DMS53 treated with DMSO at 0.1 percent for 48 hours (cell line): Measurements from ENCODE around the gene AHI1.
A peak's percentile ranks its signal among the peaks of the same experiment; 100 is the strongest.
"Not testable (repeated sequence)": the region's sequence is repeated elsewhere in the genome, so short reads cannot be mapped to it uniquely, and the experiment has no call there.

Experiments used
- DNase-seq: peaks from one replicate; lab custom pipeline; 2025; ENCODE audit not compliant: unreplicated experiment; lab: John Stamatoyannopoulos, UW

AHI1 gene

GRCh38 chr6:135506270-135506997 lies 8.9 kb upstream of the AHI1 start:
- peak; percentile 22 for DNase-seq

DNA sequence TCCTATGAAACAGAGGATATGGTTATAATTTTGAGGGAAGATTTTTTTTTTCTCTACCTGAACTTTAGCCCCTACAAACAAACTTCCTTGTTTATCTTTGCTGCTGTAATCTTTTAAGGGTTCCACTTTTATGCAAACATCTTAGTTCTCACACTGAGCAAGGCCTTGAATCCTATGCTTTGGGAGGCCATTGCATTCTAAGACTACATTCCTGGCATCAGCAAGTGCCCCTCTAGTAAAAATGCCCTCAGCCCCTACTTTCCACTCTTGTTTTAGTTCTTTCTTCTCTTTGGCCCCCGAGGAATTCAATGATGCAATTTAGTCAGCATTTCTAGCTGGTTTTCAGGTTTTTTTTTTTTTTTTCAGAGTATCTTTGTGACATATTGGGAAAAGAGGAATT lies 8.1 kb upstream of the AHI1 start:
- no peak for DNase-seq

GRCh38 chr6:135505222-135505621 lies 7.7 kb upstream of the AHI1 start:
- no peak for DNase-seq

GRCh38 chr6:135504734-135505133 lies 7.2 kb upstream of the AHI1 start:
- no peak for DNase-seq

GRCh38 chr6:135503703-135504475 lies 6.3 kb upstream of the AHI1 start:
- no peak for DNase-seq

DNA sequence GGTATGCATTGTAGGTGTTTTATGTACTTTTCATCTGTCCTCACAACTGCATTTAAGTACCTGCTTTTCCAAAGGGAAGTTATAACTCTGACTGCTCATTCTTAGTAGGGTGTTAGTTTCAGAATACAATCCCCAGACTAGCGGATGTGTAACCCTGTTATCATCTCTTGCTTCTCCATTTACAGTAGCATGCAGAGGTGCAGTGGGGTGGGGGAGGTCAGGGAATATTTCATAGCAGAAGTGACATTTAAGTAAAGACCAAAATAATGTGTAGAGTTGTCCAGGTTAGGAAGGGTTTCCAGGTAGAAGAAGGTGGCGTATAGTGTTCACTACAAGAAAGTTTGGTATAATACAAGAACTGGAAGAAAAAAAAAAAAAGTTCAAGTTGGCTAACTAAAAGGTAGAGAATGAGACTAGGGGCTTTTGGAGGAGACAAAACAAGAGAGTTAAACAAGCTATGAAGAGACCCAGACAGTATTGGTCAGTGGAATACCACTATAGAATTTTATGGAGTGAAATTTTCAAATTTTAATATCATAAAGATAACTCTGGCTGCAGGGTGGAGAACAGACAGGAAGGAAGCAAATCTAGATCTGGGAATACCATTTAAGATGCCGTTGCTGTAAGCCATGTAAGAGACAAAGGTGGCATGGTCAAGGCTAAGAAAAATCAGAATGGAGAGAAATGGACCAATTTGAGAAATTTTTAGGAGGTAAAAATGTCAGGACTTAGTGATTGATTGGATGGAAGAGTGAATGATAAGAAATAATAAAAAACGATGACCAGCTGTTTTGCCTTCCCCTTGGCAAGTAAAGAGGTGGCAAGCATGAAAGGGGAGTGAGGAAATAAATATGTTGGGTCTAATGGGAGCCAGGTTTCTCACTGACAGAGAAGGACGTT lies 2.2 kb upstream of the AHI1 start:
- no peak for DNase-seq

DNA sequence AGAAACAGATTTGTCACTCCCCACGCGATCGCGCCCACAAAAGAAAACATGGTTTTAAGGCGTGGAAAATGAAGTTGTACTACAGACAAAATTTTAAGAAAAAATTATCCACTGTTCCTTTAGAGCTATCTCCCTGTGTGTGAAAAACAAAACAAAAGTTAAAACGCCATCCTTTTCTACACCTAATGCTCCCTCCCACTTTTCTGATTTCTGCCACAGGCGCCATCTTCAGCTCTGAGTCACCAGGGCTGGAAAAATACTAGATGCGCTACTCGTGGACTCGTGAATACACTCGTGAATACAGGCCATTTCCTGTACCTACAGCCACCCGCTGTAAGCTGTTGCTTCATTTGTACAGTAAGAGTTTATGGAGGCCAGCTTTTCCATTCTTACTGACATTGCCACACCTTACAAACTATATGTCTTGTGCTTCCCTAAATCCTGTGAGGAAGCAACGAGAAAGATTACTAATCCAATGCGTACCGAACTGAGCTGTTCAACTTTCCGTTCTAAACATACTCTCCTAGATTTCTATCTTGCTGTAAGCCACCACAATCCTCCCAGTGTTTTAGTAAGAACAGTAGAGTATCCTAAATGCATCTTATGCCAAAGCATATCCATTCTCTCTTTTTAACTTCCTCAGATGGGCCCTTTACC lies 773 bp upstream of the AHI1 start:
- DNase-seq: peak; percentile 58

- DNase-seq: no peak
Observed at GRCh38 chr6:135496800-135497411, 634 bp downstream of the AHI1 start.

DNA sequence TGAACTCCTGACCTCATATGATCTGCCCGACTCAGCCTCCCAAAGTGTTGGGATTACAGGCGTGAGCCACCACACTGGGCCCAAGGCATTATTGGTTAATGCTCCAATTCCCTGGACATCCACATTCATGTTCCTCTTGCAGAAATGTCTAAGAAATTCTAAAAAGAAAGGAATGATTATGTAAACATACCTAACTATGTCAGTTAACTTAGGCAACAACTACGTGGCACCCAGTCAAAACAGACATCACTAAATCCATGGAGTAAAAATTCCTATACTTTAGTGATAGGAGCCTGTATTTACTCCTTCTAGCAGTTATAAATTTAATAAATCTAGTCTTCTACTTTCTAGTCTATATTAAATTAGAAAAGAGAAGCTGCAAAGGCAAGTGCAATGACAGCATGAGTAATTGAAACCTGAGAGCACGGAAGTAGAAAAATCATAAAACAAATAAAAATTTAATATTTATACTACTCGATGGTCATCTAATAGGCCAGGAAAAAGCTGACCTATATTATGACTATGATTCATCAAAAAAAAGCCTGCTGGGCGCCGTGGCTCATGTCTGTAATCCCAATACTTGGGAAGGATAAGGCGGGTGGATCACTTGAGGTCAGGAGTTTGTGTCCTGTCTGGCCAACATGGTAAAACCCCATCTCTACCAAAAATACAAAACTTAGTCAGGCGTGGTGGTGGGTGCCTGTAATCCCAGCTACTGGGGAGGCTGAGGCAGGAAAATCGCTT lies 4.2 kb downstream of the AHI1 start:
- DNase-seq: no peak

DNA sequence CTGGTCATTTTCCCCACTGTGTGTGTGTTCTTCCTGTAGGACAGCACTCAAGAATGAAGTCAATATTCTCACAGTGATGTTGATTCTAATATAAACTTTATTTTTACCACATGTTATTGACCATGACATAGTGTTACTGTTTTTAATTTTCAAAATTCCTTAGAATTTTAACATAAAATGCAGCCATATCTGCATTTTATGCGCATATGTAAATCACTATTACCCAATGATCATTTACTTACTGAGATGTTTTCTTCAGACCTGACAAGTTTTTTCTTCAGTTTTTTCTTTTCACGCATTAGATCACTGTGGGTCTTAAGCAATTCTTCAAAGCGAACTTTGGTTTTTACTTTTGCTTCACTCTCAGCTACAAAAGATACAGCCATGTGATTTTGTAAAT lies 7.2 kb downstream of the AHI1 start:
- DNase-seq: no peak

GRCh38 chr6:135488023-135488422 lies 9.5 kb downstream of the AHI1 start:
- no peak for DNase-seq

- DNase-seq: not testable (repeated sequence)
Observed at GRCh38 chr6:135483903-135484302, 13.6 kb downstream of the AHI1 start.

DNA sequence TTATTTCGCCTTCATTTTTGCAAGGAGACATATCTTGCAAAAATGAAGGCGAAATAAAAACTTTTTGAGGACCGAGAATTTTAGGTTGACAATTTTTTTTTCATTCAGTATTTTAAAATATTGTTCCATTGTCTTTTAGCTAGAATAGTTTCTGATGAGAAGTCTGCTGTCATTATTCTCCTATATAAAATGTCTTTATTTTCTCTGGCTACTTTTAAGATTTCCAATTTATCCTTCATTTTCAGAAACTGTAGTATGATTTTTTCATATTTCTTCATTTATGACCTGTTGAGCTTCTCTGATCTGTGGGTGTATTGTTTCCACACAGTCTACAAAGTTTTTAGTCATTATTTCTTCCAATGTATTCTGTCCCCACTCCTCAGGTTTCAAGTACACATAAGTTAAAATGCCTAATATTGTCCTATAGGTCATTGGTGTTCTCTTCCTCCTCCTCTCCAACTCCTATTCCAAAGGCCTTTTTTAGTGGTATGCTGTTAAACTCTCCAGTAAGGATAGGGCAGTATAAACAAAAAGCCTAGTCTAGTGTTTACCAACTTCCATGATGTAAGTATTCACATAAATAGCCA lies 15.7 kb downstream of the AHI1 start:
- DNase-seq: peak; percentile 7

- DNase-seq: no peak
Observed at GRCh38 chr6:135479601-135480000, 17.9 kb downstream of the AHI1 start.

DNA sequence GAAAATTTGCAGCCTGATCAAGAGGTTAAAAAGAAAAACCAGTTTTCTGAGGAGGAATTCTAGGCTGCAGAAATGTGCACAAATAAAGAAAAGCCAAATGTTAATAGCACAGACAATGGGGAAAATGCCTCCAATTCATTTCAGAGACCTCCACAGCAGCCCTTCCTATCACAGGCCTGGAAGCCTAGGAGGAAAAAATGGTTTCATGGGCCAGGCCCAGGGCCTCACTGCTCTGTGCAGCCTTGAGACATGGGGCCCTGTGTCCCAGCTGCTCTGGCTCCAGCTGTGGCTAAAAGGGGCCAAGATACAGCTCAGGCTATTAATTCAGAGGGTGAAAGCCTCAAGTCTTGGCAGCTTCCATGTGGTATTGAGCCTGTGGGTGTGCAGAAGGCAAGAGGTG lies 18.9 kb downstream of the AHI1 start:
- DNase-seq: no peak

DNA sequence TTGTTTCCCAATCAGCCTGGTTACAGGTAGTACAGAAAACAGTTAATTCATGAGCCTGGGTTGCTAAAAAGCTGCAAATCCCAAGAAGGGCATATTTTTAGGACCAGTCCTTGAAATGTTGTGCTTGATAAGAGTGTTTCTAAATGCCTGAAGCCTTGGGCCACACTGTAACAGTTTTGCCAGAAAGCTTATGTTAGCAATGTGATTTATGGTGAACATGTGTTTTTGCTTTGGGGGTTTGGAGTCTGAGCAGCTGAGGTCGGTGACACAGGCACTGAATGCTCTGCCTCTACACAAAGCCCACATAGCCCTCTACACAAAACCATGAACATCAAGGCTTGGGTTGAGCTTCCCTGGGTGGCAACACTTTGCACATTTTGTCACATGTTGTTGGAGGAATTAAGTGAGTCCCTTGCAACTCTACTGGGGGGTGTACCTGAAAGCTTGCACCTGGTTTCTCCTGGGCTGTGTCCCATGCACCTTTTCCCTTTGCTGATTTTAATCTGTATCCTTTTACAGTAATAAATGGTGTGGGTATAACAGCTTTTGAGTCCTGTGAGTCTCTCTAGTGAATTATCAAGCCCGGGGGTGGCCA lies 22.2 kb downstream of the AHI1 start:
- DNase-seq: no peak

- no peak for DNase-seq
Observed at GRCh38 chr6:135474362-135474761, 23.2 kb downstream of the AHI1 start.

GRCh38 chr6:135465903-135466302 lies 31.6 kb downstream of the AHI1 start:
- no peak for DNase-seq

DNA sequence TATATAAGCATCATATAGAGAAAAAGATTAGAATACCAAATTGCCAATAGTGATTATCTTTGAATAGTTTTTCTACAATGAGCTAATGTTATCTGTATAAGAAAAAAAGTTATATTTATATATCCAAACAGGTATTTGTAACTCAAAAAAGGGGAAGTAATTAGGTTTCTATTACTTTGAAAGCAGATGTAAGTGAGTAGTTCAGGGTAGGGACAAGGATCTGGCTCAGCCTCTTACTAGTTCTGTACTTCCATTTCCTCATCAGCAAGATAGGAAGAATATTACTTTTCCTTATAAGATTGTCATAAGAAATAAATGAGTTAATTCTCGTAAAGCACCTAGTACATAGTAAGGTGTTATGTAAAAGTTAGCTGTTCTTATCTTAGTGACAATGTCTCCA lies 32.2 kb downstream of the AHI1 start:
- no peak for DNase-seq
